UCSD-AML1 (cell line): ENCODE measurements around the gene SPAG16.
A peak's percentile ranks its signal among the peaks of the same experiment; 100 is the strongest.

ENCODE experiments used
- DNase-seq: peaks from one replicate; lab custom pipeline; 2025; ENCODE audit not compliant: unreplicated experiment; lab: John Stamatoyannopoulos, UW

The SPAG16 gene

DNA sequence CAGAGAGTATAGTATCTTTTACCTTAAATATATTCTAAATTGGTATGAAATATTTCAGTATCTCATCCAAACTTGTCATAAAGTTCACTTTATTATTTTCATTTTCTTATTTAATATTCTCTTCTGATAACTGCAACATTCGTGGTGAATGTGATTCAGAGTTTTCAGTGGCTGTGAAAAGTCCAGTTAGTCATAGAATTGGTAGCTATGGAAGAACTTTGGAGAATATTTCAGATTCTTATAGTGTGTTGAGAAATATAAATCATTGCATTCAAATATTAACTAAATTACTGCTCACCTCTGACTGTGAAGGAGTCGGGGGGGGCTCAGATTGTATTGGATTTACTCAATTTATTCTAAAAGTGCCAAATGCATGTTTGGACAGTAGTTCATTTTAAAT, 948.0 kb downstream of the SPAG16 start:
- DNase-seq = no peak

DNA sequence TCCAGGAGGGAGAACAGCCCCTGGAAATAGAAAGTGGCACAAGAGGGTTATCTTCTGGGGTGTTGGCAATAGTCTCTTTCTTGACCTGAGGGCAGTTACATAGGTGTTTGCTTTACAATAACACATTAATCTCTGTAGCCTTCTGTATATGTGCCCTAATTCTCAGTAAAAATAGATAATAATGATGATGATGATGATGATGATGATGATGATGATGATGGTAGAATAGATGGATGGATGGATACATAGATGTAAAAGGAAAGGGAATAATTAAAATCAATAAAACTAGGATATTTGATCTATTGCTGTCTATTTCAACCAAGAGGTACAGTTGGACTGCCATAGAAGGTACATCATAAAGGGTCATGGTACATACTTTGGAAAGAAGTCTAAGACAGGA, 948.9 kb downstream of the SPAG16 start:
- no peak for DNase-seq

DNA sequence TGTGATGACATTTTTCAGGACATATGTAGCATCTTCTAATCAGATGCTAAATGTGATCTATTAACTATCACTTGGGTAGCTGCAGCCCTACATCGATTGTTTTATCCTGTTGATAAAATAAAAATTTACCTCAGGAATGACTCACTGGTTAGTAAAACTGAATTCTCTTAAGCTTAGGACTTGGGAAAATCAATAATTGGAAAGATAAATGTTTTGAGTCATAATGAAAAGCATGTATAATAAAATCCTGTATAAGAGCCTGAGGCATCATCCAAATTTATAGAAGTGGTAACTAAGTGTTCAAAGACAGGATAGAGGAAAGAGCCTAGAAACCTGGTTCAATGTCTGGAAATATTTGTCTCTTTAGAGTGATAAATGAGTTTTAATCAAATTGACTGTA, 958.5 kb downstream of the SPAG16 start:
- no peak for DNase-seq

DNA sequence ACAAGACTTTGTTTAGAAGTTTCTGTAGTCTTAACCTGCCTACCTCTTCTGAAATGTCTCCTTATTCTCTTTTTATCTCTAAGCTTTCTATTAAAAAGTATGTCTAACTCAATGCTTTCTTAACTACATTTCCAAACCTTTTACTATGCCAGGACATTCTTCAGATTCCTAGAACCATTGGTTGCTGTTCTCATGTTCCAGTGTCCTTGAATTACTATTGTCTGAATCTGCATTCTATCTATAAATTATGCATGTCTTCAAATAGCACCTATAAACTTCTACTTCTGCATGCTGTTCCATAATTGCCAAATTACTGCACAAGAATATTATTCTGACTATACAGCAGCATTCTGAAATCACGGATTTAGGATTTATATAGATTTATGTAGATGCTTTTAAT, 960.6 kb downstream of the SPAG16 start:
- DNase-seq = no peak

DNA sequence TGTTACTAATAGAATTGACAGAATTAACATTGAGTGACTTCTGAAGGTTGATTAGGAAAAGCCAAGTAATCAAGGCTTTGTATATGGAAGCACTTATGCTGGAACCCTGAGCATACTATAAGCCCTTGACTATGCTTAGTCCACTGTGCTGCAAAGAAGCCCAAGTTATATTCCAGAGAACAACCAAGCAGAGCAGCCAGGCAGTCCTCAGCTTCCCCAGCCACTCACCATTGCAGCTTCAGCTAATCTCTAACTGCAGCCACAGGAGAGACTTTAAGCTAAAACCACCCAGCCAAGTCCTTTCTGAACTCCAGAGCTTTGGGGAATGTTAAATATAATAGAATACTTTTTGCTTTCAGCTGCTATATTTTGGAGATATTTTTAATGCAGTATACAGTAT, 962.2 kb downstream of the SPAG16 start:
- DNase-seq = peak; percentile 3

DNA sequence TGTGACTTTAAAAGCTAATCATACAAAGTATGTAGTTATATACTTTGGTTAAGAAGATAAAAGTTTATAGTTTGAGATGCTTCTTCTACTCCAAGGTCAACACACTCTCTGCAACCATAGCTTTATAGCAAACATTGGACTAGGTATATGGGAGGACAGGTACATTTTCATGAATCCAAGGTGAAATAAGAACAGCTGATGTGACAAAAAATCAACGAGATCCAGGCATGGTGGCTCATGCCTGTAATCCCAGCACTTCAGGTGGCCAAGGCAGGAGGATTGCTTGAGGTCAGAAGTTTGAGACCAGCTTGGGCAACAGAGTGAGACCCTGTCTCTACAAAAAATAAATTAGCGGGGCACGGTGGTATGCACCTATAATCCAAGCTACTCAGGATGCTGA, 963.3 kb downstream of the SPAG16 start:
- DNase-seq = no peak

DNA sequence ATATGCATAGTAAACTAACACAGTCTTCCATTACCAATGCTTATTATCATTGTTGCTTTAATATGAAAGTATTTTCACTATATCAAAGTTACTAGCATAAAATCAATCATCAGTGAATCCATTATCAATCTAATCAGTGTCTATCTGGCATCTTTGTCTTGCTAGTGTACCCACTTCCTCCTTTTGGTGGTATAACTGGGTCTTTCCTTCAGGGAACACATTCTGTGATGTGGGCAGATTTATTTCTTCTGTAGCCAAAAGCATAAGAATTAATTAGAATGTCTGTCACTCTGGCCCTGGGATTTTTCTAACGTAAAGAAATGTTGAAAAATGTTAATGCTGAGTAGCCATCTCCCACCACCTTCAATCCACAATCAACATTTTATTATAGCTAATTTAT, 970.8 kb downstream of the SPAG16 start:
- no peak for DNase-seq

DNA sequence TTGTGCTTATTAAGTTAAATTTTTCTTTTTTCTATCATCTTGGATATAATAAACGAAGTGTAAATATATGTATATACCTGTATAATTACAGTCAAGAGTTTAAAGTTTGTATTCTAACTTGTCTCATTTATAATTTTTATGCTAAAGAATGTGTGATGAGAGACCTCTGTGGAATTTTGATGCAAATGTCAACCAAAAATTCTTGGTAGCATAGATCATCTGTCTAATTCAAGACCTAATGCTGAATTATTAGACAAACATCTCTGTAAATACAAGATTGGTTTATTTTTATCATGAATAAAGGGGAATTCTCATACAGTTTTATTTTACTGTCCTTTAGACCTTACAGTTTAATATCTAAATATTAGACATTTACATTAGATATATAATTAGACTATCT, 977.4 kb downstream of the SPAG16 start:
- no peak for DNase-seq

DNA sequence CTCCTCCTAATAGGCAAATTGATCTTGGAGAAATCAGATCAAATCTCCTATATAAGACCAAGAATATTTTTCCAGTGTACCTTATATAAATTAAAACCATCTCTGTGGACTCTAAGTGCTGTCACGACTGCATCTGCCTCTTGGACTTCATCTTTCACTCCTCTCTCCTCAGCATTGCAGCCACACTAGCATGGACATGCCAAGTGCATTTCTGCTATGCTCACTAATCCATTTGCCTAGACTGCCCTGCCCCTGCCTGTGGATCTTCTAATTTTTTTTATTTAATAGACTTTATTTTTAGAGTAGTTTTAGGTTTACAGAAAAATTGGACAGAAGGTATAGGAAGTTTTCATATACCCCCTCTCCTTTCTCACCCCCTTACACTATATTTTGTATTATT, 979.9 kb downstream of the SPAG16 start:
- DNase-seq = no peak

DNA sequence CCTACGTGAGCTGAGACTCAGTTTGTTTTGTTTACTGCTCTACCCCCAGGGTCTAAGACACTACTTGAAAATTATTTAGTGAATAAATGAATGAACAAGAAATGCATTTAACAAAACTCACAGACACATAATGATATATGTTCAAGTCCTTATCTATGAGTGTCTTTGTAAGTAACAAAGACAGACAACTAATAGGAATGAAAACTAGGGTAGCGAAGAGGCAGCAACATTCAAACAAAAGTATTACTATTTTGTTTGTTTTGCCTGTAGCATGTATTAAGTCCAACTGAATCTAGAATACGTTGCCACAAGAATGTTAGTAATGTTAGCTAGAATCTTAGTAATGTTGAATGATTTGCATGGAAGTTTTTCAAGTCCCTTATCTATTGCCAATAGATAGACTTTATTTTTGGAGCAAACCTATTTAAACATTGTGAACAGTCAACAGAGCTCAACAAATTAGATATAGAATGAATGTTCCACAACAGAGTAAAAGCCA, 981.8 kb downstream of the SPAG16 start:
- no peak for DNase-seq

DNA sequence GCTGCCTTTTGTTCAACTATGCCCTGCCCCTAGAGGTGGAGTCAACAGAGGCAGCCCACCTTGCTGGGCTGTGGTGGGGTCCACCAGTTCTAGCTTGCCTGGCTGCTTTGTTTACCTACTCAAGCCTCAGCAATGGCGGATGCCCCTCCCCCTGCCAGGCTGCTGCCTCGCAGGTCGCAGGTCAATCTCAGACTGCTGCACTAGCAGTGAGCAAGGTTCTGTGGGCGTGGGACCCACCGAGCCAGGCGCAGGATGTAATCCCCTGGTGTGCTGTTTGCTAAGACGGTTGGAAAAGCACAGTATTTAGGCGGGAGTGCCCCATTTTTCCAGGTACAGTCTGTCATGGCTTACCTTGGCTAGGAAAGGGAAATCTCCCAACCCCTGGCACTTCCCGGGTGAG, 993.6 kb downstream of the SPAG16 start:
- no peak for DNase-seq

DNA sequence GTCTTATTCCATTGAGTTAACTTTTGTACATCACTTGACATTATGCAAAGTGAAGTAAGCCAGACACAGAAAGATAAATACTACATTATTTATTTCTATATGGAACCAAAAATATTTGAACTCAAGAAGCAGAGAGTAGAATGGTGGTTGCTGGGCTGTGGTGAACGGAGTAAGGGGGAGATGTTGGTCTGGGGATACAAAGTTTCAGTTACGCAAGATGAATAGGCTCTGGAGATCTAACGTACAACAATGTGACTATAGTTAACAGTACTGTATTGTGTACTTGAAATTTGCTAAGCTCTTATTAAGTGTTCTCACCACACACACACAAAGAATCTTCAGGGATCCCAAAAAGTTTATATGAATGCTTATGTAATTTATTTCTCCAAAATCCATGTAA, 1001.7 kb downstream of the SPAG16 start:
- DNase-seq = no peak

DNA sequence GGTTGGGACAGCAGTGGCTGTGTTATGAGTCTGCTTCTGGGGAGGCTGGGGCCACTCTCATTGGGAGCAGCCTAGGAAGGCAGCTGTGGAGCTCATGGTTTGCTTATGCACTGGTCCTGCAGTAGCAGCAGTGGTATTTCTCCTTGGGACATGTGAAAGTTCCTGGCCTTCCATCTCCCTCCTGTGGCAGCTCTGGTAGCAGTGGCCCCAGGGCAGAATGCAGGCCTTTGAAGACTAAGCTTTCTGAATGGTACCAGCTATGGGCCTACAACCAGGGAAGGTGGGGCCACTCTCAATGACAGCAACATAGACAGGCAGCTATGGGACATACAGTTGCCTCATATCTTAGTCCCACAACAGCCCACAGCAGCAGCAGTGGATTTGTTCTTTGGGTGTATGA, 1009.3 kb downstream of the SPAG16 start:
- DNase-seq = no peak

DNA sequence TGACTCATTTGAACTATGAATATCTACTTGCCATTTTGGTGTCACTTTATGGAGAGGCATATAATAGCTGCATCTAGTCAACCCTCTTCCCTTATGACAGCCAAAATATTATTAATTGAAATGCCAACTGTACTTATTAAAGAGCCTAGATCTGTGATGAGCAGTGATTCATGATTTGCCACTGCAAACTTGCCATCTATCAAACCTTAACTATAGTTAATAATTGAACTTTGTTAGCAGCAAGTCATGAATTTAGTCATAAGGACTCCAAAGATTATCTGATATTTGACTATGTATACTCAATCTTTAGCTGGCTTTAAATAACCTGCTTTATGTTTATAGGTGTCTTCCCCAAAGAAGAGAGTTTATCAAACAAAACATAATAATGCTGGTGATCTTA, 1010.2 kb downstream of the SPAG16 start:
- no peak for DNase-seq

DNA sequence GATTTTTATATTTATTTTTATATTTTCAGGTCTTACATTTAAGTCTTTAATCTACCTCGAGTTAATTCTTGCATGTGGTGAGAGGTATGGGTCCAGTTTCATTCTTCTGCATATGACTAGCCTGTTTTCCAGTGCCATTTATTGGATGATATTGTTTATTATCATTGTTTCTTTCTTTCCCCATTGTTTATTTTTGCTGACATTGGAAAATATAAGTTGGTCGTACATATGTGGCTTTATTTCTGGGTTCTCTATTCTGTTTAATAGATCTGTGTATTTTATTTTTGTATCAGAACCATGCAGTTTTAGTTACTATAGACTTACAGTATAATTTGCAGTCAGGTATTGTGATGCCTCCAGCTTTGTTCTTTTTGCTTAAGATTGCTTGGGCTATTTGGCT, 1013.2 kb downstream of the SPAG16 start:
- DNase-seq = no peak

DNA sequence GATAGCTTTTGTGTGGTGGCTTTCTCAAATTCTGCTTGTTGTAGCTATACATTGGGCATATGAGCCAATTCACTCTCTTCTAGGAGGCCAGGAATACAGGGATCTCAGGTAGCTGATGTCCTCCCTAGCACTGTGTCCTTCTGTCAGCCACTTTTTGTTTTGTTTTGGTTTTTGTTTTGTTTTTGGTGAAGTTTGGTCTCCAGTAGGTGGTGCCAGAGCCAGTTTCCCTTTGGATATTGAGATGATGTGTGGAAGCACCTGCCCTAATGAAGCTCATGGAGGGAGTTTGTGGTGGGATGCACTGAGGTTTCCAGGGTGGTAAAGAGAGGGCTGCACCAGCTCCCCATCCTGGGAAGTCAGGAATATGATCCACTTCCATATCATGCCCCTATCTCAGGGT, 1026.1 kb downstream of the SPAG16 start:
- DNase-seq = no peak

DNA sequence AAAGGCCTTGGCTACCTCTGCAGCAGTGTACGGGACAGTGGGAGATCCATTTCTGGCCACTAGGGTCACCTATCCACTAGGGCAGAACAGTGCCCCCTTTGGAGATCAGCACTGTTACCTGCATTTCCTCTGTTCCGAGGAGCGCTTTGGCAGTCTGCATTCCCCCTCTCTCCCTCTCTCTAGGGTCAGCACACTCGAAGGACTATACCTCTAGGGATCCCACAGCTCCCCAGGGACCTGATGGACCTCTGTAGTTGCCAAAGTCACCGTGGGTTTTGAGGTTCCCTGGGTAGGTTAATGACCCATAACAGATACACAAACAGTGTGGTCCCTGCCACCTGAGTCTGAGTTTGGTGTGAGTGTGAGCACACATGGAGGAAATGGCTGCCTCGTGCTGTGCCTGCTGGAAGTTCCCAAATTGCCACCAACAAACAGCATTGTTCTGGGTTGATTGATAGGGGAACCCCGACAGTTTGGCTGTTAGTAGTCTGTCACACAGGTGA, 1026.8 kb downstream of the SPAG16 start:
- DNase-seq = no peak

DNA sequence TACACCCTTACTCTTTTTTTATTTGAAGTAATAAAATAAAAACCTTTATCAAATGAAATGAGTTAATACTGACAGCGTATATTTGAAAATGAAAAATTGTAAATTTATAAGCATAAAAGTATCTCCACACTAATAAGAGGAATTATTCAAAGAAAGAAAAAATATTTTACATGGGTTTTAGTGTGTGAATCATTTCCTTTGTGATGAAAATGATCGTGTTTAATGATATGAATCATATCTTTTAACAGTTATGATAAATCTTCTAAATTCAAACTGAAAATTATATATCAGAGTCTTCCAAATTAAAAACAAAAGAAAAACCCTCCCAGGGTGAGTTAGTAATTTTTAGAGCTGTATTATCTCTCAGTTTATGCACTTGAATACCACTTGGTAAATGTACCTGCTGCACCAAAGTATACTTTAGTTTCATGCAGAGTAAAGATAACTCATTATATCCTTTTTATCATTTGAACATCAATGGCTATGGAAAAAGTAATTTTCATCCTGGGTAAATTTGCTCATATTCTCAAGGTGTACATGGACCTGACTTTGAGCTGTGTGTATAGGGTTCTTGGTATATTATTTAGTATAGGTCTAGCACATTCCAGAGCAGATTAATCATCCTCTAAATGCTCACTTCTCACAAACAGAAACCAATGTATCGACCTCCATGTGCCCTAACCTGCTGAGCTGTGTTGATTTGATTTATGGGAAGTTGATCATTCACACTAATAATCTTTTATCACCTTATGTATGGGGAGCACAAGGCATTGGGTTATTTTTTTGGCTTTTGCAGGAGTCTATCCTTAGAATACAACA, 1027.9 kb downstream of the SPAG16 start:
- DNase-seq = no peak

DNA sequence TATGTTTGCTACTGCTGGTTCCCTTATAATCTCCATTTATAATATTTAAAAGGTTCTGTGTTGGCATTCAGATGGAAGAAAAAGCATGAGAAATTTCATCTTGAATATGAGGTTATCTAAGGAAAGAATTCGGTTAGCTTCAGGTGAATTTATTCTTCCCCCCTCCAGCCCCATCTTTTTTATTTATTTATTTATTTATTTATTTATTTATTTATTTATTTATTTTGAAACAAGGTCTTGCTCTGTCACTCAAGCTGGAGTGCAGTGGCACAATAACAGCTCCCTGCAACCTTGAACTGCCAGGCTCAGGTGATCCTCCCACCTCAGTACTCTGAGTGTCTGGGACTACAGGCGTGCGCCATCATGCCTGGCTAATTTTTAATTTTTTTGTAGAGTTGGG, 1031.1 kb downstream of the SPAG16 start:
- no peak for DNase-seq

DNA sequence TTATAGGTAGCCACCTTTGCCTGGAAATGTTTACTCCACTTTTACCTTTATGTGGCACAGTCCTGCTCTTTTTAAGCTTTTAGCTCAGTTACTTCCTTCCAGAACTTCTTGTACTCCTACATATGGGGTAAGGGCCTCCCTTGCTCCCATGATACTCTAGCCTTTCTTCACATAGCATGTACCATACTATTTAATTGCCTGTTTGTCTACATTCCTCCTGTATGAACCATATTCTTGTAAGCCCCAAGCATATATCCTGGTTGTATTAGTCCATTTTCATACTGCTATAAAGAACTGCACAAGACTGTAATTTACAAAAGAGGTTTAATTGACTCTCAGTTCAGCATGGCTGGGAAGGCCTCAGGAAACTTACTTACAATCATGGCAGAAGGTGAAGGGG, 1035.9 kb downstream of the SPAG16 start:
- DNase-seq = no peak

DNA sequence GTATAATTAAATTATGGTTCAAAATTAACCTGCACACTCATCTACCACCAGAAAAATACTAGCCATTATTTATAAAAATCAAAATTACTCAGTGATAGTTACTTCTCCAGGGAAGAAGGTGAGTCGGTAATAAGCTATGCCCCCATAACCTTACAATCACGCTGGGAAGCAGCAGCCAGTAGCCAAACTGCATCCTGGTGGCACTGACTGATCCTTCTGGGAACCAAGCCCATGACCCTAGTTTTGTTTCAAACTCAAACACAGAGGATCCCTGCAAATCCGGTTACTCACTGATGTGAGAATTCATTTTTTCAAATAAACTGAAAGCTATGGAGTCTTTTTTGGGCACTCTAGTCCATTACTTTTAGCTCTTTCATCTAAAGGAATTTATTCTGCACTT, 1038.4 kb downstream of the SPAG16 start:
- DNase-seq = no peak

DNA sequence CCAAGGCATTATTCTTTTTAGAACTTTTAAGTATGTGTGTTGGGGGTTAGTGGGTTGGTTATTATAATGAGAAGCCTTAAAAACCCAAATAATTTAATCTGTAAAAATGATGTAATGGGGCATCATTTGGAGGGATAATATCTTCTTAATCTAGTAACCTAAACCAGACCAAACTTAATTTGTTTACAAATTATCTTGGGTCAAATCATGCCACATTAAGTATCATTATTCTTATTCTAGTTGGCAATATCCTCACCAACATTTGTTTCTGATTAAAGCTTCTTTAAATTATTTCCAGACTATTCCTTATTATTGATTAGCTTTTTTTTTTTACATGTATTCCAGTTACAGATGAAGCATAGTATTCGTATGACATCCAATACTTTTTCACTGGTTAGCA, 1041.1 kb downstream of the SPAG16 start:
- no peak for DNase-seq

DNA sequence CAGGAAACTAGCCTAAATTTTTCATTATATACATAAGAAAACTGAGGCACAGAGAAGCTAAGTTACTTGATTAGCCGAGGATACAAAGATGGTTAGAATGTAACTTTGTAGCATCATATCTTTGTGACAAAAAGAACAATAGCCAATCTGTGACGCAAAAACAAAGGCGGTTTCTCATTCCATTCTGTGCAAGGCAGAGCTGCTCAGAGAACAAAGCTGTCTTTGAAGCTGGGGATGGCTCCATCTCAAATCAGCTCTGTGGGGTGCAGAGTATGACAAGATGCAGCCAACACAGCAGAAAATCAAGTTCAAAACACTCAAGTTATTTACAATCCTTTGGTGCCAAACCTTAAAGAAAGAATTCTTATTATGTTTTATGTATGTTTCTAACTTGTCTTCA, 1044.7 kb downstream of the SPAG16 start:
- DNase-seq = no peak
